ENCODE measurements around the gene ZFX.
A peak's percentile ranks its signal among the peaks of the same experiment; 100 is the strongest.

Gene ZFX

GRCh38 chrX:24253469-24253868, 103.9 kb downstream of the ZFX start:
- H3K4me1 ChIP-seq, result no peaks in the 10 kb centered on the region
- no peak for DNase-seq
- H3K36me3 ChIP-seq, result no peaks in the 10 kb centered on the region
- no peaks in the 10 kb centered on the region for H3K27me3 ChIP-seq
- TF ChIP-seq CTCF (IDR thresholded peaks at IDR 0.05; ENCODE audit: low read depth, low read length), result no peak
- no peak overlapping the region for H3K4me3 ChIP-seq (ENCODE audit: low read depth, low read length)
- no peaks in the 10 kb centered on the region for H3K9me3 ChIP-seq

- H3K36me3 ChIP-seq, result no peaks in the 10 kb centered on the region
- TF ChIP-seq CTCF (IDR thresholded peaks at IDR 0.05; ENCODE audit: low read depth, low read length), result no peak
- no peaks in the 10 kb centered on the region for H3K9me3 ChIP-seq
- no peak for DNase-seq
- H3K4me1 ChIP-seq, result no peaks in the 10 kb centered on the region
- no peak overlapping the region for H3K4me3 ChIP-seq (ENCODE audit: low read depth, low read length)
- no peaks in the 10 kb centered on the region for H3K27me3 ChIP-seq
Observed at GRCh38 chrX:24257011-24257410, 107.5 kb downstream of the ZFX start.

GRCh38 chrX:24259544-24260240, 110.2 kb downstream of the ZFX start:
- peak; percentile 51 for DNase-seq
- Histone ChIP-seq H3K4me3 (ENCODE audit: low read depth, low read length) (no peak overlapping the region), H3K36me3 (no peaks in the 10 kb centered on the region), H3K27me3 (no peaks in the 10 kb centered on the region), H3K9me3 (no peaks in the 10 kb centered on the region), H3K4me1 (no peaks in the 10 kb centered on the region)
- peak; percentile 69 for TF ChIP-seq CTCF (IDR thresholded peaks at IDR 0.05; ENCODE audit: low read depth, low read length)

GRCh38 chrX:24260842-24261550, 111.5 kb downstream of the ZFX start:
- H3K9me3 ChIP-seq, result no peaks in the 10 kb centered on the region
- no peak overlapping the region for H3K4me3 ChIP-seq (ENCODE audit: low read depth, low read length)
- H3K36me3 ChIP-seq, result no peaks in the 10 kb centered on the region
- H3K4me1 ChIP-seq, result no peaks in the 10 kb centered on the region
- TF ChIP-seq CTCF (IDR thresholded peaks at IDR 0.05; ENCODE audit: low read depth, low read length), result no peak
- DNase-seq, result no peak
- no peaks in the 10 kb centered on the region for H3K27me3 ChIP-seq

GRCh38 chrX:24262309-24262708, 112.8 kb downstream of the ZFX start:
- Histone ChIP-seq H3K4me3 (ENCODE audit: low read depth, low read length) (no peak overlapping the region), H3K27me3 (no peaks in the 10 kb centered on the region), H3K4me1 (no peaks in the 10 kb centered on the region), H3K36me3 (no peaks in the 10 kb centered on the region), H3K9me3 (no peaks in the 10 kb centered on the region)
- DNase-seq, result no peak
- TF ChIP-seq CTCF (IDR thresholded peaks at IDR 0.05; ENCODE audit: low read depth, low read length), result no peak

- Histone ChIP-seq H3K4me1 (no peaks in the 10 kb centered on the region), H3K36me3 (no peaks in the 10 kb centered on the region), H3K4me3 (ENCODE audit: low read depth, low read length) (no peak overlapping the region), H3K9me3 (no peaks in the 10 kb centered on the region), H3K27me3 (no peaks in the 10 kb centered on the region)
- TF ChIP-seq CTCF (IDR thresholded peaks at IDR 0.05; ENCODE audit: low read depth, low read length), result no peak
- no peak for DNase-seq
Observed at GRCh38 chrX:24264383-24264782, 114.9 kb downstream of the ZFX start.

Measured in BE2C (cell line).